H1 (cell line): ENCODE measurements around the gene GPBP1. TPM values are rescaled to one million over a fixed set of nuclear protein-coding genes. Genes with fewer than 3 reads are reported as not detected.

ENCODE experiments used
- CTCF ChIA-PET: fragments of 300-600 bp; sonication (Branson Sonifier 250); formaldehyde crosslinking; loops from one replicate; lab custom pipeline; 2021; ENCODE audit not compliant: partially characterized antibody; lab: Charles Lee
- POLR2A ChIA-PET: fragments of 300-600 bp; sonication (Branson Sonifier 250); formaldehyde crosslinking; loops from one replicate; lab custom pipeline; 2021; ENCODE audit warnings: inconsistent platforms; ENCODE audit not compliant: partially characterized antibody; lab: Charles Lee
- DNase-seq, 2 experiments: peaks; one replicate each; pipeline versions ENCODE4 v3.0.0 to v3.0.0-alpha.2; 2010 to 2022; ENCODE audit warnings: low spot score in 2 of 2, low read depth in 1 of 2, mixed read lengths in 1 of 2
- FAIRE-seq: peaks from 2 replicates; lab custom pipeline; 2011; peaks lifted over from hg19 to GRCh38; lab: Jason Lieb, UNC
- H2AFZ ChIP-seq: 2 replicates; pipeline ENCODE4 v1.8.1; 2012; ENCODE audit warnings: low read length, inconsistent platforms
- H2AK5ac ChIP-seq: 2 replicates; pipeline ENCODE4 v1.6.1; 2013; ENCODE audit warnings: low read depth, low read length
- H2BK120ac ChIP-seq: replicated peaks from 2 replicates; pipeline ENCODE3; 2013; ENCODE audit warnings: low read depth, low read length, inconsistent platforms
- H2BK12ac ChIP-seq: 2 replicates; pipeline ENCODE4 v1.6.1; 2013; ENCODE audit warnings: low read depth, low read length
- H2BK15ac ChIP-seq: 2 replicates; pipeline ENCODE4 v1.6.1; 2013; ENCODE audit warnings: low read length
- H2BK20ac ChIP-seq: 2 replicates; pipeline ENCODE4 v1.6.1; 2013; ENCODE audit warnings: low read length
- H2BK5ac ChIP-seq: 2 replicates; pipeline ENCODE4 v1.6.1; 2013; ENCODE audit warnings: low read depth, low read length
- H3K14ac ChIP-seq: 2 replicates; pipeline ENCODE4 v1.6.1; 2013; ENCODE audit warnings: inconsistent platforms; ENCODE audit not compliant: insufficient read length
- H3K18ac ChIP-seq: 2 replicates; pipeline ENCODE4 v1.6.1; 2013; ENCODE audit warnings: low read length; ENCODE audit errors: extremely low read depth
- H3K23ac ChIP-seq: 2 replicates; pipeline ENCODE4 v1.6.1; 2013; ENCODE audit warnings: inconsistent platforms; ENCODE audit not compliant: insufficient read length
- H3K23me2 ChIP-seq: 2 replicates; pipeline ENCODE4 v1.6.1; 2013; ENCODE audit warnings: low read depth, low read length
- H3K27ac ChIP-seq: 2 replicates; pipeline ENCODE4 v1.6.1; 2011; ENCODE audit warnings: low read depth, low read length, inconsistent platforms
- H3K27me3 ChIP-seq, 4 experiments: replicated peaks in 1 of 4; 1 replicate in 1 of 4; 2 replicates in 3 of 4; pipeline versions ENCODE4 v1.6.1 to v1.8.1; 2011 to 2013; ENCODE audit warnings: low read length in 3 of 4, mild to moderate bottlenecking in 3 of 4, inconsistent platforms in 2 of 4, mixed read lengths in 2 of 4, moderate library complexity in 1 of 4; ENCODE audit not compliant: control insufficient read depth in 3 of 4, insufficient read depth in 3 of 4; ENCODE audit errors: extremely low read depth in 1 of 4
- H3K36me3 ChIP-seq, 4 experiments: 2 replicates each; pipeline versions ENCODE4 v1.6.1 to v1.8.1; 2011 to 2013; ENCODE audit warnings: mild to moderate bottlenecking in 4 of 4, low read length in 3 of 4, moderate library complexity in 2 of 4, control low read depth in 1 of 4, inconsistent platforms in 1 of 4; ENCODE audit not compliant: insufficient read depth in 4 of 4, control insufficient read depth in 2 of 4
- H3K4ac ChIP-seq: replicated peaks from 2 replicates; pipeline ENCODE3; 2013; ENCODE audit warnings: low read length, low read depth, mixed read lengths, inconsistent platforms; ENCODE audit not compliant: insufficient read length
- H3K4me1 ChIP-seq, 4 experiments: replicated peaks in 1 of 4; 1 replicate in 1 of 4; 2 replicates in 3 of 4; pipeline versions ENCODE4 v1.6.1 to v1.8.1; 2011 to 2013; ENCODE audit warnings: low read length in 3 of 4, inconsistent platforms in 2 of 4, mixed read lengths in 1 of 4; ENCODE audit not compliant: insufficient read depth in 4 of 4, control insufficient read depth in 3 of 4
- H3K4me2 ChIP-seq, 2 experiments: 2 replicates each; pipeline versions ENCODE4 v1.6.1 to v1.8.1; 2011 to 2013; ENCODE audit warnings: low read depth in 2 of 2, low read length in 2 of 2, control low read depth in 1 of 2, inconsistent platforms in 1 of 2, mild to moderate bottlenecking in 1 of 2; ENCODE audit not compliant: insufficient read depth in 1 of 2
- H3K4me3 ChIP-seq, 4 experiments: fragments of 200-600, 300-600 bp in 1 of 4; sonication (generic), shearing (Covaris generic), sonication (Bioruptor Twin) in 1 of 4; 2 replicates each; pipeline versions ENCODE4 v1.5.1 to v1.8.1; 2011 to 2016; ENCODE audit warnings: low read length in 4 of 4, low read depth in 3 of 4, control low read depth in 2 of 4, inconsistent platforms in 2 of 4, mild to moderate bottlenecking in 2 of 4, mixed read lengths in 1 of 4, moderate library complexity in 1 of 4; ENCODE audit not compliant: insufficient read depth in 2 of 4; ENCODE audit errors: extremely low read depth in 1 of 4
- H3K56ac ChIP-seq: replicated peaks from 2 replicates; pipeline ENCODE3; 2013; ENCODE audit warnings: low read depth, mild to moderate bottlenecking, mixed read lengths, low read length, inconsistent platforms; ENCODE audit not compliant: insufficient read length
- H3K79me1 ChIP-seq: 2 replicates; pipeline ENCODE4 v1.6.1; 2013; ENCODE audit warnings: low read depth, low read length, control low read depth
- H3K79me2 ChIP-seq, 2 experiments: 2 replicates each; pipeline versions ENCODE4 v1.6.1 to v1.8.1; 2012 to 2013; ENCODE audit warnings: low read length in 2 of 2, mild to moderate bottlenecking in 2 of 2, inconsistent platforms in 1 of 2; ENCODE audit not compliant: insufficient read depth in 2 of 2, control insufficient read depth in 1 of 2
- H3K9ac ChIP-seq, 4 experiments: replicated peaks in 1 of 4; 1 replicate in 1 of 4; 2 replicates in 3 of 4; pipeline versions ENCODE4 v1.6.1 to v1.8.1; 2011 to 2013; ENCODE audit warnings: low read depth in 3 of 4, low read length in 3 of 4, control low read depth in 2 of 4, mild to moderate bottlenecking in 2 of 4, moderate library complexity in 2 of 4, inconsistent platforms in 1 of 4; ENCODE audit errors: extremely low read depth in 1 of 4
- H3K9me3 ChIP-seq, 2 experiments: 2 replicates each; pipeline versions ENCODE4 v1.6.1 to v1.8.1; 2012 to 2013; ENCODE audit warnings: mild to moderate bottlenecking in 2 of 2, moderate library complexity in 2 of 2, control low read depth in 1 of 2, inconsistent platforms in 1 of 2, low read depth in 1 of 2, low read length in 1 of 2, mixed read lengths in 1 of 2; ENCODE audit not compliant: insufficient read depth in 2 of 2
- H4K20me1 ChIP-seq, 2 experiments: replicated peaks in 1 of 2; 2 replicates each; pipeline versions ENCODE3 to v1.8.1; 2011 to 2013; ENCODE audit warnings: inconsistent platforms in 2 of 2, low read length in 2 of 2, mild to moderate bottlenecking in 1 of 2; ENCODE audit not compliant: insufficient read depth in 2 of 2, control insufficient read depth in 1 of 2
- H4K5ac ChIP-seq: 2 replicates; pipeline ENCODE4 v1.6.1; 2013; ENCODE audit warnings: low read length, low read depth, mixed read lengths, inconsistent platforms; ENCODE audit not compliant: insufficient read length
- H4K8ac ChIP-seq: 2 replicates; pipeline ENCODE4 v1.8.0; 2013; ENCODE audit warnings: mild to moderate bottlenecking, moderate library complexity, low read length, inconsistent platforms; ENCODE audit not compliant: insufficient read depth; ENCODE audit errors: extremely low read depth
- H4K91ac ChIP-seq: replicated peaks from 2 replicates; pipeline ENCODE3; 2013; ENCODE audit warnings: low read length, mixed read lengths, inconsistent platforms; ENCODE audit not compliant: insufficient read length
- EZH2 ChIP-seq: fragments of 200-600 bp; sonication (generic); IDR thresholded peaks from 2 replicates; pipeline ENCODE4 v1.7.1; 2012; ENCODE audit warnings: low read depth, mild to moderate bottlenecking, moderate library complexity, low read length, inconsistent platforms; ENCODE audit not compliant: severe bottlenecking
- GTF2F1 ChIP-seq: IDR thresholded peaks from 2 replicates; pipeline ENCODE4 v1.6.1; 2012; ENCODE audit warnings: low read depth, low read length, improper control_type of control experiment, borderline replicate concordance
- HDAC2 ChIP-seq, 2 experiments: fragments of 300-600 bp in 1 of 2; sonication (generic) in 1 of 2; IDR thresholded peaks; 2 replicates each; pipeline ENCODE4 v1.6.1; 2011 to 2012; ENCODE audit warnings: low read depth in 2 of 2, low read length in 2 of 2, mild to moderate bottlenecking in 2 of 2, moderate library complexity in 2 of 2, borderline replicate concordance in 1 of 2, inconsistent platforms in 1 of 2
- JUND ChIP-seq: IDR thresholded peaks from 2 replicates; pipeline ENCODE4 v1.6.1; 2011; ENCODE audit warnings: mild to moderate bottlenecking, improper control_type of control experiment, low read length
- POU5F1 ChIP-seq: IDR thresholded peaks from 2 replicates; pipeline ENCODE4 v1.6.1; 2011; ENCODE audit warnings: low read depth, mild to moderate bottlenecking, low read length, moderate library complexity
- RXRA ChIP-seq: IDR thresholded peaks from 2 replicates; pipeline ENCODE4 v1.6.1; 2011; ENCODE audit warnings: low read depth, mild to moderate bottlenecking, low read length, moderate library complexity; ENCODE audit not compliant: insufficient read depth
- SP4 ChIP-seq: IDR thresholded peaks from 2 replicates; pipeline ENCODE4 v1.6.1; 2012; ENCODE audit warnings: low read length, inconsistent platforms
- TAF1 ChIP-seq: IDR thresholded peaks from 2 replicates; pipeline ENCODE4 v1.6.1; 2011; ENCODE audit warnings: mild to moderate bottlenecking, low read depth, low read length
- YY1 ChIP-seq: IDR thresholded peaks from 2 replicates; pipeline ENCODE4 v1.6.1; 2011; ENCODE audit warnings: low read depth, mild to moderate bottlenecking, low read length
- ZNF274 ChIP-seq: IDR thresholded peaks from 2 replicates; pipeline ENCODE4 v1.7.0; 2012; ENCODE audit warnings: low read length, borderline replicate concordance; ENCODE audit errors: extremely low read depth
- WGBS, 2 experiments: shearing (Covaris generic) in 1 of 2; methylation state at CpG; one replicate each; pipeline versions ENCODE4 v1.1.6 to v1.1.7; 2013 to 2015; ENCODE audit warnings: low lambda C conversion rate in 2 of 2, mixed read lengths in 2 of 2, inconsistent platforms in 1 of 2, low coverage in 1 of 2, missing lambda C conversion rate in 1 of 2; ENCODE audit not compliant: insufficient replicate concordance in 2 of 2, insufficient coverage in 1 of 2, insufficient read length in 1 of 2; ENCODE audit errors: extremely low coverage in 1 of 2, missing lambda C conversion rate in 1 of 2; 5-methylcytosine and 5-hydroxymethylcytosine counted together
- polyA plus RNA-seq, 7 experiments: library from polyadenylated mRNA; depleted of rRNA in 3 of 7; stranded (reverse) in 5 of 7; unstranded in 2 of 7; fragments of >200 nt in 5 of 7; fragments of 200-250 nt in 2 of 7; gene quantifications; 1 replicate in 5 of 7; 2 replicates in 1 of 7; 4 replicates in 1 of 7; pipeline versions ENCODE4 v1.2.1 to v1.2.3, GENCODE V29; 2011 to 2013; ENCODE audit warnings: missing spikeins in 2 of 7, mixed read lengths in 2 of 7
- total RNA-seq: library from RNA; stranded (reverse); fragmentation: NEBNext Ultra II Directional; extraction: Animal tissue kit (Norgen Biotek cat#: 25700); gene quantifications from 2 replicates; pipeline ENCODE4 v1.2.1, GENCODE V29; 2021
- TF ChIP-seq, protein P1 (sequence below): IDR thresholded peaks from 2 replicates; pipeline ENCODE4 v1.6.1; 2011; ENCODE audit warnings: low read depth, mild to moderate bottlenecking, low read length; ENCODE audit not compliant: insufficient read depth

GPBP1 gene
- total and polyA plus RNA-seq, 2 of the 8 experiments (the other 6 are each of a cell fraction or from before 2014, with no cell fraction given) = 29.2 to 108 TPM

DNA sequence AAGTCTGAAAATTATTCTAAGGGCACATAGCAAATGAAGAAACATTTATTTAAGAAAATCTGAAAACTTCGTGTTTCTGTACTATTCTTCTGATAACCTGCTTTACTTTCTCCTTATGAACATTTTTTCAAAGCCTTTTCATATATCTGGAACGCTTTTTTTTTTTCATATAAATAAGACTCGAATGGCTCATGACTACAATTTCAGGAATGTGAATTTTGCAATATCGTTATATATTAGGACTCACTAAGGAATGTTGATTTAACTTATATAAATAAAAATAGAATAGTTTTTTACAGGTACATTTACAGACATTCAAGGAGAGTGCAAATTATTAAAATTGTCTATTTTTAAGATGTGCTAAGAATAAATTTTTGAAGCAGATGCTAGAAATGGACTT, 42.9 kb downstream of the GPBP1 start:
- no peak overlapping the region for H3K4me2 ChIP-seq
- no peak overlapping the region for H2AFZ ChIP-seq
- H3K9ac ChIP-seq = no peak overlapping the region
- H3K36me3 ChIP-seq = peaks cover 0 to 34% (median 12%) of the 10 kb centered on the region in 4 experiments; a peak in 5 of 8 replicates
- H3K79me2 ChIP-seq = peaks cover 24 to 97% of the 10 kb centered on the region in 2 experiments
- no peak overlapping the region for H3K14ac ChIP-seq
- H3K27me3 ChIP-seq = no peaks in the 10 kb centered on the region
- H3K4me3 ChIP-seq = no peak overlapping the region
- H3K18ac ChIP-seq = no peak overlapping the region
- H2BK120ac ChIP-seq = no peak overlapping the region
- no peak overlapping the region for H2BK5ac ChIP-seq
- ChIA-PET POLR2A (interaction anchor here (1.2 to 1.5 kb wide), 2 partner anchors 10 to 43 kb away, joined by 3 to 4 read pairs; partner anchors contain the start of gene GPBP1), CTCF (interaction anchor here (0.6 to 1.4 kb wide), 3 partner anchors 24 to 266 kb away, joined by 3 to 4 read pairs (median 3); no protein-coding TSS in a partner anchor)
- H3K4me1 ChIP-seq = peaks cover 0 to 2% (median 0%) of the 10 kb centered on the region in 4 experiments; a peak in 1 of 7 replicates
- WGBS, 2 experiments = 95% methylated on average over 4 of the region's 4 CpGs; no CpG with 5 or more reads in 1 of the 2 experiments
- H2BK12ac ChIP-seq = no peak overlapping the region
- no peak overlapping the region for H3K27ac ChIP-seq
- H4K5ac ChIP-seq = no peak overlapping the region
- H2AK5ac ChIP-seq = no peak overlapping the region
- peaks cover 4% of the 10 kb centered on the region; the same call in 1 of the 2 replicates for H3K79me1 ChIP-seq
- FAIRE-seq = no peak
- no peak overlapping the region for H4K8ac ChIP-seq
- H3K23me2 ChIP-seq = no peaks in the 10 kb centered on the region; the same call in 1 of the 2 replicates
- H3K23ac ChIP-seq = no peak overlapping the region
- no peak overlapping the region for H4K91ac ChIP-seq
- no peak for DNase-seq
- H2BK15ac ChIP-seq = no peak overlapping the region
- H3K56ac ChIP-seq = no peak overlapping the region
- peaks cover 11 to 17% of the 10 kb centered on the region in 2 experiments for H4K20me1 ChIP-seq
- no peak overlapping the region for H3K4ac ChIP-seq
- no peaks in the 10 kb centered on the region for H3K9me3 ChIP-seq
- TF ChIP-seq ZNF274 (no peak), SP4 (no peak), TAF1 (no peak), YY1 (no peak), RXRA (no peak), EZH2 (no peak), GTF2F1 (no peak), JUND (no peak), HDAC2 (IDR thresholded peaks at IDR 0.05; ENCODE audit: borderline replicate concordance in 1 of 2, low read depth in 2 of 2, low read length in 2 of 2) (no peak), POU5F1 (no peak)
- TF ChIP-seq, protein P1, sequence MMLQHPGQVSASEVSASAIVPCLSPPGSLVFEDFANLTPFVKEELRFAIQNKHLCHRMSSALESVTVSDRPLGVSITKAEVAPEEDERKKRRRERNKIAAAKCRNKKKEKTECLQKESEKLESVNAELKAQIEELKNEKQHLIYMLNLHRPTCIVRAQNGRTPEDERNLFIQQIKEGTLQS = no peak
- H2BK20ac ChIP-seq = no peak overlapping the region
